HG02884 (cell line): ENCODE measurements around the gene LRRC56.
A peak's percentile ranks its signal among the peaks of the same experiment; 100 is the strongest.

ENCODE experiments used
- ATAC-seq: cut with Tn5 transposase; IDR thresholded peaks from one replicate; pipeline ENCODE4 v1.9.1; 2021; ENCODE audit warnings: mild to moderate bottlenecking, moderate library complexity; ENCODE audit not compliant: unreplicated experiment

The LRRC56 gene

DNA sequence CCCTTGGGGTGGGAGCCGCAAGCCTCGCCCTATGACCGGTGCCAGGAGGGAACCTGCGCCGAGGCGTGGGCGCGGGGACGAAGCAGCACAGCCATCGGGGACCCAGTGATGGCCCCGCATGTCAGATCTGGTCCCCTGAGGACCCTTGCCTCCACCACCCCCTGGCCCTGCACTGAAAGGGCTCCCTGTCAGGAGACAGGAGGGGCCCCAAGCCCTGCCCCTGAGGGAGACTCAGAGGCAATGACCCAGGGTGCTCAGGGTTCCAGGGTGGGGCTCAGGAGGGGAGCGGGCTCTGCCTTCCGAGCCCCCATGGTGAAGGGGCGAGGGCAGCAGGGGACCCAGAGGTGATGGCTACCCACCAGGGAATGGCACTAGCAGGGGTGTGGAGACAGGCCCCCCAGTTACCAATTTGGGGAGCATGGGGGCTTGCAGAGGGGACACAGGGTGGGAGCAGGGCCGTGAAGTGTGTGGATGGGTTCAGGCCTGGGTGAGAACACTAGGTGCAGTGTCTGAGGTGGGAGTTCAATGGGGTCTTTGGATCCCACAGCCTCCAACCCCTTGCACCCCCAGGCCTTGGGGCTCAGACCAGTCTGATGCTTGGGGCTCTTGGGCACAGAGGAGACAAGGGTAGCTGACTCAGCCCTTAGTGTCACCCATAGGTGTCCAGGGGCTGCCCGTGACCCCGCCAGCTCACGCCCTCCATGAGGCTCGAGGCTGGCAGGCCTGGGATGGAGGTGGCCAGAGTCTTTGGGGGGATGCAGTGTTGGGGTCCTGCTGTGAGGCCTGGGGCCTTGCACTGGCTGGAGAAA lies 499 bp downstream of the LRRC56 start:
- ATAC-seq: no peak

DNA sequence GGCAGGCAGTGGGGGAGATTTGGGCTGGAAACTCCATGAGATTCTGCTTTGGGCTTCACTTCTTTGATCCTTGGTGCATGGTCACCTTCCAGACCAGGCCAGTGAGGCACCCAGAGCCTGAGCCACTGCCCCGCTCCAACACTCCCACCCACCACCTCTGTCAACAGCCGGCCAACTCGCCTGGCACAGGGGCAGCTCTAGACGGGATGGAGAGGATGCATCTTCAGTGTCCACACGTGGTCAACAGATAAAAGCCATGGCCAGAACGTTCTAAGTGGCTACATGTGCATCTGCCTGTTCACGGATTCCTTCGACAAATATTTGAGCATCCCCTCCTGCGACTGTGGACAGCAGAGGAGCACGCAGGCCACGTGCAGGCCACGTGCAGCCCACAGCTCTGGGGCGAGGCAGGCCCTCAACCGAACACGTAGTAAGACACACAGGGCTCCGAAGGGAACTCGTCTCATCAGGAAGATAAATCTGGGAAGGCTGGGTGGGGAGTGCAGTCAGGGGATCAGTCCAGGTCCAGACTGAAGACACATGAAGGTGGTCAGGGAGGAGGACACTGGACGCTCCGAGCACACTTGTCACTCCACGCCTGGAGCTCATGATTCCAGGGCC lies 1.2 kb downstream of the LRRC56 start:
- ATAC-seq: no peak

DNA sequence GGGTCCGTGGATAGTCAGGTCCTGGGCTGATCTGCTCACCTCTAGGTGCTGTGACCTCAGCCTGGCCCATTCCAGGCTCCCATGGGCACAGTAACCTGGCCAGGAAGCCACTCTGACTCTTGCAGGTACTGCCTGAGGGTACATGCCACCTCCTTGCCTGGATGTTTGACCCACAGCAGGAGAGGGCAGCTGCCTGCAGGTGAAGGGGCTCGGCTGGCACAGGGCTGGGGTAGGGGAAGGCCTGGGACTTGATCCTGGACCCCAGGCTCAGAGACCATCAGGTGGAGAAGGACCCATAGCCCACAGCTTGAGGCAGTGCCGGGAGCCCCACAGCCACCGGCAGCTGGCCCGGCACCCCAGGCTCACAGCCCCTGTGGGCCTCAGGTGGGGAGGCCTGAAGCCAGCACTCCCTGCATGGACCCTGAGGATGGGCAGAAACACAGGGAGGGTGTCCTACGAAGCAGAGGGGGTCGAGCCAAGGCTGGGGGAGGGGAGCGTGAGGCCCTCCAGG lies 2.7 kb downstream of the LRRC56 start:
- ATAC-seq: no peak

DNA sequence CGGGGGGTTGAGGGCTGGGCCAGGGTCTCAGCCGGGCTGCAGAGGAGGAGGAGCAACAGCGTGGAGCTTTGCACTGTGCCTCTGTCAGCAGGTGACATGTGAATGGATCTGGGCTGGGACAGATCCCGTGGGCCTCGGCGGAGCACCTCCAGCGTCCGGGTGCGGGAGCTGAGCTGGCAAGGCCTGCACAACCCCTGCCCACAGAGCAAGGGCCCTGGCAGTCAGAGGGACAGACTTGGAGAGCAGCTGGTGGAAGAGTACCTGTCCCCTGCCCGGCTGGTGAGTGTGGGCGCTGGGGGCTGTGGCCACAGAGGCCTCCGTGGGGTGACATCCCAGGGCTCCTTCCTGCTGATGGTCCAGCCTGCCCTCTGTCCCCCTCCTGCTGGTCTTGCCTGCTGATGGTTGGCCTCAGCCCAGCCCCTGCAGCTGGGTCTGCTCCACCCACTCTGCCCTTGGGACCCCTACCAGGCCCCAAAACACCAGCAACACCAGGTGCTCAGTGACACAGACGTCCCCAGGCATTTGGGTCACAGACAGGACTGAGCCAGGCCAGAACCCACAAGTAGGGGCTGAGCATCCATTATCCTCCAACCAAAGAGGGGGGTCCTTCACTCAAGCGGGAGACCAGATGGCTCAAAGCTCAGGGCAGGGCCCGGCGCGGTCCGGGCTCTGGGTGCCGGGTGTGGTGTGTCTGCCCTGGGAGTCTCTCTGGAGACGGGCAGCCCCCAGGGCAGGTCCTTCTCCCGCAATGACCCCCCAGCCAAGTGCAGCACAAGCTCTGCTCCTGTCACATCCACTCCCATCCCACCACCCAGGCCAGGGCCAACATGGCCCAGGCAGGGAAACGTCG lies 3.5 kb downstream of the LRRC56 start:
- ATAC-seq: no peak

DNA sequence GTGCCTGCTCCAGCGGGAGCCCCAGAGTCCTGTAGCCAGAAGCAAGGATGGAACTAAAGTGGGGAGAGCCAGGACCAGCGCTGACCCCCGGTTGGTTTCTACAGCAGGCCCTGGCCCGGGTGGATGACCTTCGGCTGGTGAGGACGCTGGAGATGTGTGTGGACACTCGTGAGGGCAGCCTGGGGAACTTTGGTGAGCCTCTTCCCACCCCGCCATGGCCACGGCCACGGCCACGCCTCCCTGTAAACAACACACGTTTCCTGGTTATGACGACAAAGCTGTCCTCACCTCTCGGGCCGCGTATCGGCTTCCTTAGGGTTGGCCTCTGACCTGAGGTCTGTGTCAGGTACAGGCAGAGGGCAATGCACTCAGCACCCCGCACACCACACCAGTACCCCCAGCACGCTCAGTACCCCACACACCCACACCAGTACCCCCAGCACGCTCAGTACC lies 4.1 kb downstream of the LRRC56 start:
- no peak for ATAC-seq

DNA sequence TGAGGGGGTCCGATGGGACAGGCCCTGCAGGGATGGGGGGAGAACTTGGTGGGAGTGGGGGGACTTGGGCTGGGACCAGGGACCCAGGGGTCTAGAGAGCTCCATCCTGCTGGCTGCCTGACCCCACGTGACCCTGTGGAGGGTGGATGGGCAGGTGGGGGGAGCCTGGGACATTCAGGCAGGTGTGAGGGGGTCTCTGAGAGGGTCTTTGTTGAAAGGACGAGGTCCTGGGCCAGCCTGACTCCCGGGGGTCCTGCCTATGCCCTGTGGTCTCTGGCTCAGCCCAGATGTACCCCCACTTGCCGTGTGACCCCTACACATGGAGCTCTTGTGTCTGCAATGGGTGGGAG lies 7.5 kb downstream of the LRRC56 start:
- ATAC-seq: no peak

DNA sequence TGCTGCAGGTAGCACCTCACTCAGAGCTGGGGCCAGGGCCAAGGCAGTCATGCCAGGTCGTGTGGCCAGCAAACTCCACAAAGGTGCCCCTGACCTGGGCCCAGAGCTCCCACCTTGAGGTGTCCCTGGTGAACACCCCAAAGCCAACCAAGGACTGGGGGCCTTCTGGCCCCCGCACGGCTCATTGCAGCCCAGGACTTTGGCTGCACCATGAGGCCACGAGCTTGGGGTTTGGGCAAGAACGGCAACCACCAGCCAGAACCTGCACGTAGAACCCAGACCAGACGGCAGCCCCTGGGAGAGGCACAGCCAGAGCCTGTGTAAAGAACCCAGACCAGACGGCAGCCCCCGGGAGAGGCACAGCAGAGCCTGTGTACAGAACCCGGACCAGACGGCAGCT lies 7.8 kb downstream of the LRRC56 start:
- no peak for ATAC-seq

DNA sequence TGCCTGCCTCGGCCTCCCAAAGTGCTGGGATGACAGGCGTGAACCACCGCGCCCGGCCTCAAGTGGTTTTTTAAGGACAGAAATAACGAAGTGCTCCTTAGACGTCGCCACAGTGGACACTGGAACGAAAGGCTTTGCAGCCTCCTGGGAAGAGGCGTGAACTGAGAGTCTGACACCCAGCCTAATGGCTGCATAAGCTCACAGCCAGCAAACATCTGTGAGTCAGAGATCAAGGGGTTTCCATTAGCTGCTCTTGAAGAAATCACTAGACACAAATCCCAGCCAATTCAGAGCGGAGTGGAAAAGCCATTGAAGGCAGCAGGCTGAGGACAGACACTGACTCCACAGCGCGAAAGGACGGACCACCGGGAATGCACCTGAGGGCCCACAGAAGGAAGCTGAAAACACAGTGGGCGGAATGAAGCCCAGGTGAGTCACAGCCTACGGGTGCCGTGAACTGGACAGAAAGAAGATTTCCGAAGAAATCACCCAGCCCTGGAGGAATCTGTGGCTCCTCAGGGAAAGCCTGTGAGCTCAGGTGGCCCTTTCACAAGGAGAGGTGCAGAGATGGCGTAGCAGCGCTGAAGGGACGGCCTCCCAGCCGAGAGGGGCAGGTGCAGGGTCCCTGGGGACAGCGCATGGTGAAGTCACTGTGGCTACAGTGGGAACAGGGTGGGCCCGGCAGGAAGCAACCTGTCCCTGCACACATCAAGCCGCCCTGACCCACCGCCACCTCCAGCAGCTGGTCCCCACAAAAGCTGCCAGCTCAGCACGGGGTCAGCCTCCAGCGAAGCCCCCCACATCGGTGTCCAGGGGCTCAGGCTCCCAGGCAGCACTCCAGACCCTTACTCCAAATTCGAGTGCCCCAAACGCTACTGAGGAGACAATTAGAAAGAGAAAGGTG lies 11.6 kb downstream of the LRRC56 start:
- no peak for ATAC-seq

DNA sequence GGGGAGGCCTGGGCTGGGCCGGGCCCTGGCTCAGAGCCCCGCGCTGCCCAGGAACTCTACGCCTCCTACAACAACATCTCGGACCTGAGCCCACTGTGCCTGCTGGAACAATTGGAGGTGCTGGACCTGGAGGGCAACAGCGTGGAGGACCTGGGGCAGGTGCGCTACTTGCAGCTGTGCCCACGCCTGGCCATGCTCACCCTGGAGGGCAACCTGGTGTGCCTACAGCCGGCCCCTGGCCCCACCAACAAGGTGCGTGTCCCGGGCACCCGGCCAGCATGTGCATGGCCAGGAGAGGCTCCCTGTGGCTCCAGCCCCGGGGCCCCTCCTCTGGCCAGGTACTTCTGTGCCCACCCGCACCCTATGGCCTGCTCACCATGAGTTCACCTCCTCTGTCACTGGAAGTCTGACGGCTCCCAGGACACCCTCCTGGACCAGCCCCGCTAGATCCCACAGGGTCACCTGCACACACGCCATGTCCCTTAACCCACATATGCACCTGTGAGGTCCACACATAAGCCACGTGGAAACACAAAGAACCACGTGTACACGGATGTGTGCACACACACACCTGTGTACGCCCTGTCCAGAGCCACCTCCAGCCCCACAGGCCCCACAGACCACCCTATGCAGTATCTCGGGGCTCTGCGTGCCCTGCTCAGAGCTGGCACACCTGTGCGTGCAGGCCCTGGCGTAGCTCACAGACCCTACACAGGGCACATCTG lies 12.9 kb downstream of the LRRC56 start:
- no peak for ATAC-seq

DNA sequence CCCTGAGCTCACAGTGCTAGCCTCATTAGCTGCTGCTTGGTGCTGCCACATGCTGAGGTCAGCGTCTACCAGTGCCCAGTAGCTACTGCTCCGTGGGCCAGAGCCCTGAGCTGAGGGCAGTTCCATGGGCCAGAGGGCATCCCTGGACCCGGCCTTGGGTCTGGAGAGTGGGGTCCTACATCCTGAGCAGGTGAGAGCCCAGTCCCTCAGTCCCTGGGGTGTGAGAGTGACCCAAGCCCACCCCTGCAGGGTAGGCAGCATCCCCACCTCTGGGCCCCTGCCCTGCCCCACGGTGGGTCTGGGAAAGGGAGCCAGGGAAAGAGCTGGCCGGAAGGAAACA lies 13.4 kb downstream of the LRRC56 start:
- ATAC-seq: no peak

DNA sequence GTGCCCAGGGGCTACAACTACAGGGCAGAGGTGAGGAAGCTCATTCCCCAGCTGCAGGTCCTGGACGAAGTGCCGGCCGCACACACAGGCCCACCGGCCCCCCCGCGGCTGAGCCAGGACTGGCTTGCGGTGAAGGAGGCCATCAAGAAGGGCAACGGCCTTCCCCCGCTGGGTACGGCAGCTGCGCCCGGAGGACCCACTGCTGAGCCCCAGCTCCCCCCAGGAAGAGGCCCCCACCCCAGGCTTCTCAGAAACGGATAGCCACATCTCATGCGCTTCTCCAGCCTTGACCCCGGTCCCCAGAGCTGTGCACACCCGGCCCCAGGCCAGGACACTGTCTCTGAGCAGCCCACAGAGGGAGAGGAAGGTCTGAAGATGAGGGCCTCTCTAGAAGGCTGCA lies 13.8 kb downstream of the LRRC56 start:
- ATAC-seq: no peak

DNA sequence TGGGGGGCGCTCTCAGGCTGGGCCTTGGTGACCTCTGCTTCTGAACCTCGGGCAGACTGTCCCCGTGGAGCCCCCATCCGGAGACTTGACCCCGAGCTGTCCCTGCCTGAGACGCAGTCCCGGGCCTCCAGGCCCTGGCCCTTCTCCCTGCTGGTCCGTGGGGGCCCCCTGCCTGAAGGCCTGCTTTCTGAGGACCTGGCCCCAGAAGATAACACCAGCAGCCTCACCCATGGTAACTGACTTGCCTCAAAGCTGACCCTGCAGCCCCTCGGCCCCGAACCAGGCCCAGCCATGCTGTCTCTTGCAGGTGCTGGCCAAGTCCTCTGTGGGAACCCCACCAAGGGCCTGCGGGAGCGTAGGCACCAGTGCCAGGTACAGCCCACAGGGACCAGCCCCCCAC lies 14.3 kb downstream of the LRRC56 start:
- ATAC-seq: no peak

DNA sequence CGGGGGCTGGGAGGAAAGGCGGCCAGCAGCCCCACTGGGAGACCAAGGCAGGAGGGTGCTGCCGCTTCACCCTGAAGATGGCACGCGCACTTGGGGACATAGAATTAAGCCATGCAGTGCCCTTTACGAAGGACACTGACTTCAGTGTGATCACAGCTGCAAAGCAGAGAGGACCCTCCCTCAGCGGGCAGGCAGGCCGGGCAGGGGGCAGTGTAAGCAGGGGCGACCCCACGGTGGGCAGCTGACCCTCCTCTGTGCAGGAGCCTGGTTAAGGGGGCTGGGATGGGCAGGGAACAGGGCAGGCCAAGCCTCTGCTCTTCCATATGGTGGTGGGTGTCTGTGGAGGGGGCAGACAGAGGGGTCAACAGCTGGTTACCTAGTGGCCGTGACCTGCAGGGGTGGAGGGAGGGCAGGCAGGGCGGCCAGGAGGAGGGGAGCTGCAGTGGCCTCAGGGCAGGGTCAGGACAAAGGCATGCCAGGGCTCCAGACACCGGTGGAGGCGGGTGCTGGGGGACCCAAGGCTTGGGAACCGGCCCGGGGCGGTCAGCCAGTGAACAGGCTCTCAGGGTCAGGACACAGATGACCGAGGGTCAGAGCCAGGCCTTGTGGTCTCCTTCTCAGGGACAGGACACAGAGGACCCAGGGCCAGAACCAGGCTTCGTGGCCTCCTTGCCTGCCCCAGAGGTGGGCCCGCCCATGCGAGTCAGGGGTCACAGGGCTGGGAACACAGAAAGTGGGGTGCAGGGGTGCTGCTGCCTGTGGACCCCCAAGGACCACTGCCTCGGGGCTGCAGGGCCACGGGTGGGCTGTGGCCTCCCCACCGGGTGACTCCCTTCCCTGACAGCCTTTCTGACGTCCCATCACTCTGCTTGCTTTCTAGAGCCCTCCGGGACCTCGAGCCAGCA lies 16.0 kb downstream of the LRRC56 start:
- no peak for ATAC-seq

DNA sequence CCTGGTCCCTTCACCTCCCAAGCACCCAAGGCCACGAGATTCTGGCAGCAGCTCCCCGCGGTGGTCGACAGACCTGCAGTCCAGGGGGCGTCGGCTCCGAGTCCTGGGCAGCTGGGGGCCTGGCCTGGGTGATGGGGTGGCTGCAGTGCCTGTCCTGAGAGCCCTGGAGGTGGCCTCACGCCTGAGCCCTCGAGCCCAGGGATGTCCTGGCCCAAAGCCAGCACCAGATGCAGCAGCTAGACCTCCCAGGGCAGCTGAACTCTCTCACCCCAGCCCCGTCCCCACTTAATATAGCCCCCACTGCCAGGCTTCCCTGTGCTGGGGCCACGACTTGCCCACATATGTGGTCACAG lies 16.6 kb downstream of the LRRC56 start:
- ATAC-seq: no peak

DNA sequence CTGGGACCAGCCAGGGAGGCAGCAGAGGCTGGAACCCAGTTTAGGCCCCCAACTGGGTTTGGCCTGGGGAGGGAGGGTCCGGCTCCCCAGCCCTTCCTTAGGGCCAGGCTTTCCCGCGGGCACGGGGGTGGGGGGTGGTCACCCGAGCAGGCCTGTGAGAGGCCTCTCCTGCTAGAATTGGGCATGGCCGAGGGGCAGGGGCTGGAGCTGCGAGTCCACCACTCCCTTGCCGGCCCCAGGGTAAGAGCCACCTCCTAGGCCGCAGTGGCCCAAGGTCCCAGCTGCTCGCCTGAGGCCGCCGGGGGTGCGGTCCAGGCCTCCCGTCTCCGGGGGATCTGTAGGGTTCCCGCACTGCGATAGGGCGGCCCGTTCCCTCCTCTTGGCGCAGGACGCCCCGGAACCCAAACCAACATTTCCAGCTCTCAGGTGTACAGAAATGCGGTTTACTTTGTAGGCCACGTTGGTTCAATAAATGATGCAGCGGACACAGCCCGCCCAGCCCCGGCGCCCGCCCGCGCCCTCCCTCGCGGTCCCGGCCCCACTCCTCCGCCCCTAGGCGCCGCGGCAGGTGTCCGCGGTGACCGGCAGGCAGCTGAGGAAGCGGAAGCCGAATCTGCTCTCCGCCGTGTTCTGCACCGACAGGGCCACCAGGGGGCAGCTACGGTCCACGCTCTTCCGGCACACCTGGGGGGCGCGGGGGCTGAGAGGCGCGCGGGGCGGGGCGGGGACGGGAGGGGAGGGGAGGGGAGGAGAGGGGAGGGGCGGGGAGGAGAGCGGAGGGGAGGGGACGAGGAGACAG lies 17.3 kb downstream of the LRRC56 start:
- peak; percentile 65 for ATAC-seq

DNA sequence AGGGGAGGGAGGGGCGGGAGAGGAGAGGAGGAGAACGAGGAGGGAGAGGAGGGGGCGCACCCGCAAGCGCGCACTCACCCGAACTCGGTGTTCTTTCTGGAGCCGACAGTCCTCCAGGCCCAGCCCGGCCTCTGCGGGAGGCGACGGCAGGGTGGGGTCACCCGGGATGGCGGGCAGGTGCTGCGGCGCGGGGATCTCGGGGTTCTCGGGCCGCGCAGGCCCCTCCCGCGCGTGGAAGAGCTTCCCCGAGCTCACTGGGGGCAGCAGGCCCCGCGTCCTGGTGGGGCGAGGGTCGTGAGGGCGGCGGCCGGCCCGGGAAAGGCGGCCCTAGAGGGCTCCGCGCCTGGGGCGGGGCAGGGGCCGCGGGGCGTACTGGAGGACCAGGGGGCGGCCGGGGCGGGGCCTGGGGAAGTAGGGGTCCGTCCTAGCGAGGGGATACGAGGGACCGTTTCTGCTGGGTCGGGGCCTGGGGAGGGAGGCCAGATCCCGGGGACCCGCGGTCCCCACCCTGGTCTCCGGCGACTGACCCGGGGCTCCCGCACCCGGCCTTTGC lies 18.0 kb downstream of the LRRC56 start:
- ATAC-seq: no peak

DNA sequence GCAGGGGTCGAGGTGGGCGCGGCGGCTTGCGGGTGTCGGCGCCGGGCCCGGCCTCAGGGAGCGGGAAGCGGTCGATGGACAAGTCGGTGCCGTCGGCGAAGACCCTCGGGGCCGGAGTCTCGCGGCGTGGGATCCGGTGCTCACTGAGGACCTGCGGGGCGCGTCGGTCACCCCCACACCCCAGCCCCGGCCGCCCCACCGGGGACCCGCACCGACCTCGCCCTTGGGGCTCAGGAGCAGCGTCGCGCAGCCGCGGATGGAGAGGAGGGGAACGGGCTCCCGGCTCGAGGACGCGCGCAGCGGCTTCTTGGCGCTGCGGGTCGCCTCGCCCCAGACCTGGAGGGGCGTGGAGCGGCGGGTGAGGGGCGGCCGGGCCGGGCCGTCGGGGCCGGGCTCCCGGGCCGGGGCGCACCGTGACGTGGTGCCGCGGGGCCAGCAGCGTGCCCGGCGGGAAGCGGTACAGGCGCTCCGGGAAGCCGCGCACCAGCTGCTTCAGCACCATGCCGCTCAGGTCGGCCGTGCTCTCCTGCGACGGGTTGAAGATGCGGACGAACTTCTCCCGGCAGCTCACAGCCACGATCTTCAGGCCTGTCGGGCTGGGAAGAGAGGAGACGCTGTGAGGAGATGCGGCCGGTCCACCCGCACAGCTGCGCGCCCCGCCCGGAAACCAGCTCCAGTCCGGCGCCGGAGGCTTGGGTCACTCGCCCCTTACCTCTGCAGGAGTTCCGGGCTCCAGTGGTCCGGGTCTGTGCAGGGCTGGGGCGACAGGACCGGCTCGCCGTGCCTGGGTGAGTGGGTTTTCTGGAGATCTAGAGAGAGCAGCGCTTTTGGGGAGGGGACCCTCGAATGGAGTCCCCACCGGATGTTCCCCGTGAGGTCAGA lies 18.7 kb downstream of the LRRC56 start:
- ATAC-seq: no peak
